Measurements from ENCODE around the gene MDM4.

The MDM4 gene

GRCh38 chr1:204576422-204576821 is 60.2 kb downstream of the MDM4 start:
- H3K4me3 ChIP-seq (ENCODE audit: low read depth, low read length): no peak overlapping the region

GRCh38 chr1:204577794-204578478 is 61.7 kb downstream of the MDM4 start:
- no peak overlapping the region for H3K4me3 ChIP-seq (ENCODE audit: low read depth, low read length)

- H3K4me3 ChIP-seq (ENCODE audit: low read depth, low read length): no peak overlapping the region
Observed at GRCh38 chr1:204578867-204579664, 62.9 kb downstream of the MDM4 start.

- no peak overlapping the region for H3K4me3 ChIP-seq (ENCODE audit: low read depth, low read length)
Observed at GRCh38 chr1:204579681-204580080, 63.5 kb downstream of the MDM4 start.

GRCh38 chr1:204580862-204581261 is 64.7 kb downstream of the MDM4 start:
- no peak overlapping the region for H3K4me3 ChIP-seq (ENCODE audit: low read depth, low read length)

GRCh38 chr1:204581759-204582158 is 65.6 kb downstream of the MDM4 start:
- no peak overlapping the region for H3K4me3 ChIP-seq (ENCODE audit: low read depth, low read length)

GRCh38 chr1:204583909-204584632 is 67.9 kb downstream of the MDM4 start:
- H3K4me3 ChIP-seq (ENCODE audit: low read depth, low read length): no peak overlapping the region

GRCh38 chr1:204584699-204585372 is 68.6 kb downstream of the MDM4 start:
- no peak overlapping the region for H3K4me3 ChIP-seq (ENCODE audit: low read depth, low read length)

- H3K4me3 ChIP-seq (ENCODE audit: low read depth, low read length): no peak overlapping the region
Observed at GRCh38 chr1:204587621-204588020, 71.4 kb downstream of the MDM4 start.

- H3K4me3 ChIP-seq (ENCODE audit: low read depth, low read length): no peak overlapping the region
Observed at GRCh38 chr1:204588826-204589225, 72.6 kb downstream of the MDM4 start.

GRCh38 chr1:204589409-204590038 is 73.3 kb downstream of the MDM4 start:
- no peak overlapping the region for H3K4me3 ChIP-seq (ENCODE audit: low read depth, low read length)

- H3K4me3 ChIP-seq (ENCODE audit: low read depth, low read length): no peak overlapping the region
Observed at GRCh38 chr1:204591473-204592090, 75.4 kb downstream of the MDM4 start.

GRCh38 chr1:204592246-204592948 is 76.2 kb downstream of the MDM4 start:
- H3K4me3 ChIP-seq (ENCODE audit: low read depth, low read length): no peak overlapping the region

GRCh38 chr1:204598319-204598969 is 82.2 kb downstream of the MDM4 start:
- no peak overlapping the region for H3K4me3 ChIP-seq (ENCODE audit: low read depth, low read length)

GRCh38 chr1:204599098-204599497 is 82.9 kb downstream of the MDM4 start:
- no peak overlapping the region for H3K4me3 ChIP-seq (ENCODE audit: low read depth, low read length)

GRCh38 chr1:204599596-204599995 is 83.4 kb downstream of the MDM4 start:
- H3K4me3 ChIP-seq (ENCODE audit: low read depth, low read length): no peak overlapping the region

GRCh38 chr1:204600203-204600602 is 84.0 kb downstream of the MDM4 start:
- no peak overlapping the region for H3K4me3 ChIP-seq (ENCODE audit: low read depth, low read length)

GRCh38 chr1:204600968-204601367 is 84.8 kb downstream of the MDM4 start:
- H3K4me3 ChIP-seq (ENCODE audit: low read depth, low read length): no peak overlapping the region

- no peak overlapping the region for H3K4me3 ChIP-seq (ENCODE audit: low read depth, low read length)
Observed at GRCh38 chr1:204602111-204602579, 85.9 kb downstream of the MDM4 start.

All from iPS-11a (cell line).